CD14-positive monocyte (primary cell): ENCODE data around the gene EGF. TPM values are rescaled to one million over a fixed set of nuclear protein-coding genes. Genes with fewer than 3 reads are reported as not detected.

ENCODE experiments used
- DNase-seq, 3 donors: peaks; one replicate each; pipeline ENCODE4 v3.0.0-alpha.2; 2011 to 2022
- H2AFZ ChIP-seq: 2 replicates; pipeline ENCODE4 v1.6.0; 2012; ENCODE audit warnings: mild to moderate bottlenecking, low read depth, low read length, inconsistent platforms; ENCODE audit not compliant: insufficient read depth, poor library complexity, severe bottlenecking
- H3K27ac ChIP-seq, 2 donors: 1 replicate in 1 of 2; 2 replicates in 1 of 2; pipeline ENCODE4 v1.5.1; 2012 to 2013; ENCODE audit warnings: low read length in 2 of 2, control low read depth in 1 of 2, inconsistent platforms in 1 of 2, low read depth in 1 of 2, mild to moderate bottlenecking in 1 of 2
- H3K27me3 ChIP-seq, 2 donors: one replicate each; pipeline versions ENCODE4 v1.6.0 to v1.6.1; 2011 to 2013; ENCODE audit warnings: low read length in 2 of 2; ENCODE audit not compliant: control insufficient read depth in 2 of 2, insufficient read depth in 2 of 2
- H3K36me3 ChIP-seq, 2 donors: replicated peaks in 1 of 2; 1 replicate in 1 of 2; 2 replicates in 1 of 2; pipeline versions ENCODE4 v1.5.1 to v1.6.1; 2012 to 2013; ENCODE audit warnings: low read length in 2 of 2, control low read depth in 1 of 2, inconsistent platforms in 1 of 2, mild to moderate bottlenecking in 1 of 2; ENCODE audit not compliant: insufficient read depth in 2 of 2, control insufficient read depth in 1 of 2
- H3K4me1 ChIP-seq, 2 donors: 1 replicate in 1 of 2; 2 replicates in 1 of 2; pipeline versions ENCODE4 v1.5.1 to v1.6.1; 2012 to 2013; ENCODE audit warnings: low read length in 2 of 2, control low read depth in 1 of 2, inconsistent platforms in 1 of 2, mild to moderate bottlenecking in 1 of 2, moderate library complexity in 1 of 2; ENCODE audit not compliant: insufficient read depth in 2 of 2, control insufficient read depth in 1 of 2
- H3K4me2 ChIP-seq: replicated peaks from 2 replicates; pipeline ENCODE3; 2012; ENCODE audit warnings: low read length, moderate library complexity, mild to moderate bottlenecking; ENCODE audit not compliant: poor library complexity, severe bottlenecking; ENCODE audit errors: extremely low read depth
- H3K4me3 ChIP-seq, 3 experiments: fragments of 200-600 bp in 1 of 3; sonication (generic) in 1 of 3; replicated peaks in 1 of 3; 1 replicate in 2 of 3; 2 replicates in 1 of 3; pipeline ENCODE4 v1.5.1; 2011 to 2013; ENCODE audit warnings: low read length in 3 of 3, mild to moderate bottlenecking in 3 of 3, control low read depth in 2 of 3, low read depth in 2 of 3, inconsistent platforms in 1 of 3, moderate library complexity in 1 of 3
- H3K79me2 ChIP-seq: 2 replicates; pipeline ENCODE4 v1.6.0; 2012; ENCODE audit warnings: mild to moderate bottlenecking, control low read depth, inconsistent platforms, low read length, moderate library complexity; ENCODE audit not compliant: insufficient read depth
- H3K9ac ChIP-seq: 2 replicates; pipeline ENCODE4 v1.6.0; 2017; ENCODE audit warnings: low read length, mild to moderate bottlenecking; ENCODE audit not compliant: insufficient read depth, poor library complexity, severe bottlenecking
- H3K9me3 ChIP-seq, 2 donors: replicated peaks in 1 of 2; 1 replicate in 1 of 2; 2 replicates in 1 of 2; pipeline versions ENCODE4 v1.5.1 to v1.6.1; 2012 to 2013; ENCODE audit warnings: low read length in 2 of 2, control low read depth in 1 of 2; ENCODE audit not compliant: control insufficient read depth in 1 of 2, insufficient read depth in 1 of 2
- H4K20me1 ChIP-seq: 2 replicates; pipeline ENCODE4 v1.6.0; 2012; ENCODE audit warnings: mild to moderate bottlenecking, low read length, control low read depth, moderate library complexity; ENCODE audit not compliant: insufficient read depth
- H3K27ac Mint-ChIP-seq, 7 donors: one replicate each; pipeline ENCODE4 v1.8.0; 2020; ENCODE audit warnings: mild to moderate bottlenecking in 7 of 7, mixed read lengths in 7 of 7, moderate library complexity in 6 of 7, inconsistent platforms in 2 of 7
- H3K27me3 Mint-ChIP-seq, 3 donors: one replicate each; pipeline ENCODE4 v1.8.0; 2021 to 2022; ENCODE audit warnings: low read depth in 3 of 3, mild to moderate bottlenecking in 3 of 3, mixed read lengths in 3 of 3, moderate library complexity in 3 of 3, inconsistent platforms in 1 of 3
- H3K36me3 Mint-ChIP-seq, 2 donors: one replicate each; pipeline ENCODE4 v1.8.0; 2020; ENCODE audit warnings: mixed read lengths in 2 of 2, inconsistent platforms in 1 of 2, mild to moderate bottlenecking in 1 of 2
- H3K4me1 Mint-ChIP-seq: one replicate; pipeline ENCODE4 v1.8.0; 2020; ENCODE audit warnings: mild to moderate bottlenecking, mixed read lengths
- H3K4me3 Mint-ChIP-seq, 2 donors: one replicate each; pipeline ENCODE4 v1.8.0; 2020; ENCODE audit warnings: mild to moderate bottlenecking in 2 of 2, mixed read lengths in 2 of 2, moderate library complexity in 1 of 2
- H3K9me3 Mint-ChIP-seq, 7 donors: one replicate each; pipeline ENCODE4 v1.8.0; 2020 to 2022; ENCODE audit warnings: mixed read lengths in 7 of 7, mild to moderate bottlenecking in 6 of 7, moderate library complexity in 6 of 7, inconsistent platforms in 2 of 7
- CTCF ChIP-seq: fragments of 200-600 bp; IDR thresholded peaks from one replicate; pipeline ENCODE4 v1.8.0; 2022; ENCODE audit warnings: antibody characterized with exemption, mild to moderate bottlenecking
- WGBS: methylation state at CpG from one replicate; pipeline ENCODE4 v1.1.5; 2013; ENCODE audit warnings: missing lambda C conversion rate; ENCODE audit not compliant: insufficient coverage; 5-methylcytosine and 5-hydroxymethylcytosine counted together
- intact Hi-C, 2 donors: fragments of 100-400 bp; cut with micrococcal nuclease; formaldehyde crosslinking; loops; one replicate each; pipeline versions ENCODE4 v1.15.0 to v1.15.1; 2023
- polyA plus RNA-seq, 3 donors: library from polyadenylated mRNA; depleted of rRNA in 1 of 3; unstranded in 2 of 3; stranded (reverse) in 1 of 3; fragments of 300-500 nt in 2 of 3; fragments of >200 nt in 1 of 3; fragmentation: Illumina TruSeq in 2 of 3; gene quantifications; 1 replicate in 2 of 3; 2 replicates in 1 of 3; pipeline ENCODE4 v1.2.3, GENCODE V29; 2012 to 2021

Gene EGF
- polyA plus RNA-seq, 3 donors: 0.17 to 4.8 TPM; not detected in 1

- TF ChIP-seq CTCF: no peak
- no peaks in the 10 kb centered on the region for H3K36me3 Mint-ChIP-seq
- Histone ChIP-seq H3K9ac (no peak overlapping the region), H3K4me2 (no peak overlapping the region), H2AFZ (no peak overlapping the region), H3K27ac (no peak overlapping the region), H3K9me3 (no peaks in the 10 kb centered on the region), H3K4me1 (peaks cover 19 to 24% of the 10 kb centered on the region in 2 donors), H3K27me3 (no peaks in the 10 kb centered on the region), H3K79me2 (no peaks in the 10 kb centered on the region), H4K20me1 (no peaks in the 10 kb centered on the region), H3K4me3 (no peak overlapping the region), H3K36me3 (no peaks in the 10 kb centered on the region)
- H3K4me3 Mint-ChIP-seq: no peak overlapping the region
- no peak for DNase-seq
- intact Hi-C loops: no loop called here
- H3K4me1 Mint-ChIP-seq: peaks cover 17% of the 10 kb centered on the region
- no peaks in the 10 kb centered on the region for H3K9me3 Mint-ChIP-seq
- H3K27me3 Mint-ChIP-seq: peaks cover 0 to 3% (median under 1%) of the 10 kb centered on the region in 3 donors
- 86% methylated on average over 1 of the region's 3 CpGs for WGBS
- peak overlapping the region in 1 of 7 donors; percentile 33 for H3K27ac Mint-ChIP-seq
Measured at GRCh38 chr4:109969087-109969486, 56.4 kb downstream of the EGF start.

GRCh38 chr4:109969919-109970318, 57.2 kb downstream of the EGF start:
- peaks cover 19 to 24% of the 10 kb centered on the region in 2 donors for H3K4me1 ChIP-seq
- peak; percentile 37 to 77 (median 57) for DNase-seq
- H3K9ac ChIP-seq: no peak overlapping the region
- no peaks in the 10 kb centered on the region for H4K20me1 ChIP-seq
- Mint-ChIP-seq H3K4me3 (peak overlapping the region; percentile 57 to 78), H3K9me3 (no peaks in the 10 kb centered on the region), H3K27me3 (peaks cover 0 to 4% (median 3%) of the 10 kb centered on the region in 3 donors), H3K27ac (peak overlapping the region in 2 of 7 donors; percentile 37 to 45), H3K36me3 (no peaks in the 10 kb centered on the region), H3K4me1 (peaks cover 17% of the 10 kb centered on the region)
- no peaks in the 10 kb centered on the region for H3K9me3 ChIP-seq
- no peak for TF ChIP-seq CTCF
- no peaks in the 10 kb centered on the region for H3K79me2 ChIP-seq
- intact Hi-C loops: loop anchor here in 1 of 2 donors (10.0 kb wide), 1 partner anchor 545 kb away; no protein-coding TSS in a partner anchor
- H2AFZ ChIP-seq: no peak overlapping the region
- peak overlapping the region in 1 of 3 experiments; percentile 22 for H3K4me3 ChIP-seq
- H3K27ac ChIP-seq: no peak overlapping the region
- H3K4me2 ChIP-seq: peak overlapping the region; percentile 57
- H3K36me3 ChIP-seq: no peaks in the 10 kb centered on the region
- H3K27me3 ChIP-seq: no peaks in the 10 kb centered on the region
- WGBS: 0% methylated on average over 1 of the region's 6 CpGs
